Stimulated activated CD8-positive, alpha-beta memory T cell treated with anti-CD3 and anti-CD28 coated beads, Interleukin-7, amount 100 ng/mL, for 24 hours (primary cell): ENCODE results near the gene FRMD4A.
A peak's percentile ranks its signal among the peaks of the same experiment; 100 is the strongest.
"Not testable (repeated sequence)": the region's sequence is repeated elsewhere in the genome, so short reads cannot be mapped to it uniquely, and the experiment has no call there.

Source experiments
- DNase-seq: peaks from one replicate; pipeline ENCODE4 v3.0.0-alpha.2; 2020; ENCODE audit warnings: low read depth

Gene FRMD4A

DNA sequence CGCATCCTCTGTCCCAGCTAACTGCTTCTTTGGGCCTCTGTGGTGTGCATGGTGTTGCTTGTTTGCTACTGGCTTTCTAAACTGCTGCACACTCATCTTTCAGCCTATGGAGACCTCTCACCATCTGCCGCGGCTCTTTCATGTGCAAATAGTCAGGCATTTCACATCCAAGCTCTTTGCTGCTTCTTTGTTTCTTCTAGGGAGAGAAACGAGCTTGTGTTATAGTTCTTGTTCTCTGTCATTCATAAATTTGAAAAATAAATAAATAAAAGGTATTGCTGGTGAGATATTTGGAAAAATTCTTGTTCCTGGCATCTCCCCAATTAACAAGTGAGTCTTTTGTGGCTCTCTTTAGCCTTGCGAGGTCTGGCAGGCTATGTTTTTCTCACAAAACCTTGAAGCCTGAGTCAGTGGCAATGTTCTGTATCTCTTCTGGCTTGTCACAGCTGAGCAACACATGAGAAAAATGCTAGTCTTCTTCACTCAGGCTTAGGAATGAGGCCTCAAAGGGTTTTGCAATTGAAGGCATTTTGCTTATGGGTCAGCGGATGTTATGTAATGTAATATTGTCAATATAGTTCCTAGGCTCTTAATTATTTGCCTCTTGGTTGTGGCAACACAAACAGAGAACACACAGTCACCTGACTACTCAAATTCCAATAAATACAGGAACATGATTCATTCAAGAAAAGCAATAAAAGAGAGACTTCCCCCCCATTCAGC lies 274.0 kb downstream of the FRMD4A start:
- DNase-seq: no peak

- DNase-seq: no peak
These were observed 277.8 kb downstream of the FRMD4A start for GRCh38 chr10:14052931-14053330.

GRCh38 chr10:14050598-14050997 lies 280.1 kb downstream of the FRMD4A start:
- no peak for DNase-seq

DNA sequence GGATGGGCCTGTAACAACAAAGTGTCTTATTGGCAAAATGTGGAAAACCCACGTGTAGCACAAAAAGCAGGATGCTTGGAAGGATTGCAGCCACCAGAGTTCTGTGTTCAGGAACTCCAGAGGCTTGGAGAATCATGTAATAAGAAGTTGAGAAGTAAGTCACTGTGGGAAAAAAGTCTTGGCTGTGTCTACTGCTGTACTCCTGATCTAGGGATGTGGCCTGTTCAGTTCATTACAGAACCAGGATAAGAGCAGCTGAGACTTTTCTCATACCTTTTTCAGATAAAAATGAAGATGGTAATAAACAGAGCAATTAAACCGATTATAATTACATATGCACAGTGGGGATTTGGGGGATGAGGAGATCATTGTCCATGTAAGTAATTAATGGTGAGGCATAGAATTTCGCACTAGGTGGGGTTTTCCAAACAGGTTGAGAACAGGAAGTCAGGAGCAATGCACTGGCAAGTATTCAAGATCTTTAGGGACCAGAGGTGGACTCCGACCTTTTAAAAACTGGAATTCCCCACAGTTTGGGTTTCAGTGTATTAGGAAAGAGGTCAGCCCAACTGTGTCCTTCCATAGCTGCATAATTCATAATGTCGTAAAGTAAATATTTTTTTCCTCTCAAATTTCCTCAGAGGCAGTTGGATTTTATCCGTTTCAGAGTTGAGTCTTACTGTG lies 281.7 kb downstream of the FRMD4A start:
- no peak for DNase-seq

GRCh38 chr10:14047431-14047830 lies 283.3 kb downstream of the FRMD4A start:
- DNase-seq: no peak

DNA sequence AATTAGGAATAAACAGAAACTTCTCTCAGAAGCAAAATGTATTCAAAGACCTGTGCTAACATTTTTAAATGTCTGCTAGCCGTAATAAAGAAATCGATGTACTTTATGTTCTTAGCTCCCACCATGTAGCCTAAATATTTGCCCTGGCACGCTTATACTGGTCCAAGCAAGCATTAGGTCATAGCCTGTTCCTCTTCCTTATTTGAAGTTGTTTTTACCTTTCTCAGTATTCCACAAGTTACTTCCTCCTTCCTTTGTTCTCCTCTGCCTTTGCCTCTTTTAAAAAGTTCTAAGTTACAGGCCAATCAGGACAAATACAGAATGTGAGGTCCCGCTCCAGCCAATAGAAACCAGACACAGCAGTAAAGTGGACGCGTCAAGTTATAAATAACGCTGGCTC lies 288.7 kb downstream of the FRMD4A start:
- not testable (repeated sequence) for DNase-seq

DNA sequence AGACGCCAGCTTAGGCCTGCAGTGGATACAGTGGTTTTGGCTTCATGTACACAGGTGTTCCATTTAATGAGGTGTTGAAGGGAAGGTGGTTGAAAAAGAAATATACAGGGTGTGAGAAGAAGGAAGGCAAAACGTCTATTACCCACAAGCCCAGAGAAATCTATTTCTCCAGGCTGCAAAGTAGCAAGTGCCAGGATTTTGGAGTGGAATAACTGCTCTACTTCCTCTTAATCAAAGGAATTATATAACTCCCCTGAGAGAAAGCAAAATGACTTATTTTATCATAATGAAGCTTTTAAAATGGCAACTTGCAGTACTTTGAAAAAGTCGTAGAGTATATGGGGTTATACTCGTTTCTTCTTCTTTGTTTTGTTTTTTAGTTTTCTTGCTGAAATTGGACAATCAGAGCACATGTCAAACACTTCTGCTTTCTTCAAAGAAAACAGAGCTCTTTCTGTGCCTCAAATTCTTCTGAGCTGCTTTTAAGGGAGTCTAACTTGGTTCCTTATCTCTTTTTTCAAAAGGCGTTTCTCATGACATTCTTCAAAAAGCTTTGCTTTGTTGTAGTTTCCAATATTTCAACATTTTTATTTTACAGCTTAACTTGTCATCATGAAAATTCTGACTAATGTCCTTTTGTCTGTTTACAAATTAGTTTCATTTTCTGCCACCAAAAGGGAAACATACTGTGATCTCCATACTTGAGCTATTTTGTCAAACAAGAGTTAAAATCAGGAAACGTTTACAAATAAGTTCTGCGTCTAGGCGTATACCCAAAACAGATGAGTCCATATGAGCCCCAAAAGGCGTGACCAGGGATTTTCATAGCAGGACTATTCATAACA lies 289.7 kb downstream of the FRMD4A start:
- DNase-seq: no peak

DNA sequence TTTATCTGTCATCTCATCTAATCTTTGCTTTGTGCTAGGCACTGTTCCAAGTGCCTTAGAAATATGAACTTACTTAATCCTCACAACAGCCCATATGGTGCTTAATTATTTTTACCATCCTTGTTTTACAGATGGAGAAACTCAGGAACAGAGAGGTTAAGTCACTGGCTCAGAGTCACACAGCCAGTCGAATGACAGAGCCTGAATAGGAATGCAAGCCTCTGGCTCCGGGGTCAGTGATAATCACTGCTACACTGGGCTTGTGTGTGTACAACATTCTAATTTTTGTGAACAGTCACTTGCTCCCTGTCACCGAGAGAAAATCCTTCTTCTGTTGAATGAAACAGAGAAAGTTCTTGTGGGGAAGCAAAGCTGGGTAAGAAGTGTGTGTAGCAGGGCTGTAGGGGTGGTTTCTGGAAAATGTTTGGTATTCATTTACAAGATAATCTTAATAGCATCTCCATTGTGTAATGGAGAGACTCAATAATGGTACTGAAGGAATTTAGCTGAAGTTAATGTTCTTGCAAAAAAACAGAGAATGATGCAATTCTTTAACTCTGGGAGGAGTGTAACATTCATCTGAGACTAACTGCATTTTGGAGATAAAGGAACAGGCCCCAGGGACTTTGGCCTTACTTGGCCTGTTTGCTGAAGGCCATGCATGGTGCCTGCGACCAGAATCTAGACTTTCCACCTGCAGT lies 290.6 kb downstream of the FRMD4A start:
- no peak for DNase-seq

- no peak for DNase-seq
These were observed 294.5 kb downstream of the FRMD4A start for GRCh38 chr10:14036233-14036632.

- DNase-seq: no peak
These were observed 295.2 kb downstream of the FRMD4A start for GRCh38 chr10:14035506-14035905.

- DNase-seq: peak; percentile 23
These were observed 298.2 kb downstream of the FRMD4A start for GRCh38 chr10:14032406-14032998.

GRCh38 chr10:14026325-14026724 lies 304.4 kb downstream of the FRMD4A start:
- no peak for DNase-seq

DNA sequence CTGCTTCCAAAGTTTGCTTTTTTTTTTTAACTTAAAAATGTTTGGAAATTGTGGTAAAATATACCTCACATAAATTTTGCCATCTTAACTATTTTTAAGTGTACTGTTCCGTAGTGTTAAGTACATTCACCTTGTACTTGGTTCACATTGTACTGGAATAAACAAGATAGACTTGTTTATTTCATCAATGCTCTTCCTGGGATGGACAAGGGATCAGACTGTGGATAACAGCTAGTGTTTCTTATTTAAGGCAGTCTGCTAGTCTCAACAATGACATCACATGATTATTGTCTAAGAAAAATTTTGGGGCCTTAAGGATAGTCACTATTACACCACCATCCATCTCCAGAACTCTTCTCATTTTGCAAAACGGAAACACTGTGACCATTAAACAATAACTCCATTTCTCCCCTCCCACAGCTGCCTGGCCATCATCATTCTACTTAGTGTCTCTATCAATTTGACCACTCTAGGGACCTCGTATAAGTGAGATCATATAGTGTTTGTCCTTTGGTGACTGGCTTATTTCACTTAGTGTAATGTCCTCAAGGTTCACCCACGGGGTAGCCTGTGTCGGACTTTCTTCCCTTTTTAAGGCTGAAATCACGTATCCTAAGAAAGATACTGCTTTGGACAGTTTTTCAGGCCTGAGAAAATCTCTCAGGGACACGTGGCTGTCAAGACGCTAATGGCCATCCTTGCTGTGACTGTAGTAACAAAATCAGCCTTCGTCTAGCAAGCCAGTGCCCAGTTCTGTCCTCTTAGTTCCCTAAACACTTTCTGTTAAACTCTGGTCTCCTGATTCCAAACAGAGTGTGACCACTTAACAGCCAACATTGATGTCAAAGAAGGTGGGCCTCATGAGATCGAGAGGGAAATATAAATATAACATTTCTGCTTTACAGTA lies 305.2 kb downstream of the FRMD4A start:
- no peak for DNase-seq

DNA sequence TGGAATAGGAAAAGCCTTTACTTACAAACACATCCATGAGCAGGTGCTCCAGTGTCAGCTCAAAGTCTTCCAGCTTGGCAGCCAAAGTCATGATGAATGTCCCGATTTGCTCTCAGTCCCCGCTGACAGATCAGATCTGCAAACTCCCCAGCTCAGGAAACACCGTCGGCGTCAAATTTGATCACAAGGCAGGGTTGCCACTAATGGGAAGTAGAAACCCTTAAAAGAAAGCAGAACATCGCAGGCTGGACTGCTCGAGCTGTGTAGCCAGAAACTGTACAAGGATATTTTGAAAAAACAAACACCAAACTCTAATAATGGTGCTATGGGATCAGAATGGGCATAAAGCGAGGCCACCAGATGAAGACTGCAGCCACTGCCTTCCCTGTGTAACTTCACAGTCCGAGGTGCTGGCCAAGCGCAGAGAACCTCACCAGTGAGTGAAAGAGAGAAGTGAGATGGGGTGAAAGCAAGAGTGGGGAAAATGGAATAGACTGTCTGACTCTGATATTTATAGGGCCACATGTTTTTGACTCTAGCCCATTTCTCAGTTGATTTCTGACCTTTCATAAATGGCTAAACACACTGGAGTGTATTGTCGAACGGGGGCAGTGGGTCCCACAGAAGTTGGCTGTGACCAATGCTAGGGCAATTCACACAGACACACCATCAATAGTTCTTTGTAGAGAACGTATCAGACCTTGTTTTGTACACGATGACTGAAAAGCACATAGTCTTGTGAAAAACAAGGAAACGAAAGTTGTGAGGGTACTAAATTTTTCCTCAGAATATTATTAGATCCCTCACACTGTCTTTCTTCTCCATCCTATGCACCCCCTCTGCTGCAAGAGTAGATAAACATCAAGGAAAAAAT lies 306.2 kb downstream of the FRMD4A start:
- no peak for DNase-seq

- no peak for DNase-seq
These were observed 306.9 kb downstream of the FRMD4A start for GRCh38 chr10:14023673-14024328.

- no peak for DNase-seq
These were observed 307.6 kb downstream of the FRMD4A start for GRCh38 chr10:14022954-14023672.

DNA sequence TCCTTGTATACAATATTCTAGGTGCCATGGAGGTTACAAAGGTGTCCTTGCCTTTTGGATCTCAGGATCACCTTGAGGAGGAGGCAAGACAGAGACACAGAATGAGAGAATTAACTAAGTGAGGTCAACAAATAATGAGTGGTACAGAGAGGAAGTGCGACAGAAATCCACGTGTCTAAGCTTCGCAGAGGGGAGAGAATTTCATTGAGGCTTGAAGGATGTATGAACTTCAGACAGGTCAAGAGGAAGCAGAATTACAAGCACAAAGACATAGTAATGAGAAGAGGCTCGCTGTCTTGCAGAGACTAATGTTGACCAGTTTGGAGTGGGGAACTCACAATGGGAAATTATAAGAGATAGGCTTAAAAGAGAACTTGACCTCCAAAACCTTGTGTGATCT lies 308.7 kb downstream of the FRMD4A start:
- no peak for DNase-seq

DNA sequence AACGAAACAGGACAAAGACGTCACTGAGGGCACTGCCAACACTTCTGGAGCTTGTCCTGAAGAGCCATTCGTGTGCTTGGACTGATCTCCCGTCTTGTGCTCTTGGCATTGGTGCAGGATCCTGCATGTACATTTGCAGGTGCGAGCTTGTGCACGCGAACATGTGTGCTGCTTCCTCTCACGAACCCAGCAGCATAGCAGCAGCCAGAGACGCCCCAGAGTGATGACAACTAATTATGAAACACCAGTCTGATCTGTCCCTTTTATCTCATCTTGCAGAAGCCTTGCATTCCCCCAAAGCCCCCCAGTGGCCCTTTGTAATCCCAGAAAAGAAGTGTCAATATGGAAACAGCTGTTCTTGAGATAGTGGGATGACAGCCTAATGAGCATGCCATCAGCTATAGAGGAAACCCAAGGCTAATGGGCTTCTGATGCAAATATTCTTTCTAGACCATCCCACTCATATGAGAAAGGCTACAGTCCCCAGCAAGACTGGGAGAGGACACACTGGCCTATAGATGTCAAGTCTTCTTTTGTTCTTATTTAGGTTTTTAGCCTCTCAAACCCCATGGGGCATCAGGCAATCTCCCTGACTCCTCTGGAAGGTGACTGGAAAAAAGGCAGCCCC lies 310.6 kb downstream of the FRMD4A start:
- DNase-seq: no peak
